Middle frontal gyrus (tissue), 1 donor: ENCODE measurements around the gene CRTAC1.

Experiments used
- DNase-seq: peaks from one replicate; pipeline ENCODE4 v3.0.0-alpha.2; 2015; ENCODE audit warnings: low spot score; ENCODE audit errors: extremely low spot score

Gene CRTAC1

GRCh38 chr10:97925308-97925938 lies 105.0 kb downstream of the CRTAC1 start:
- no peak for DNase-seq

- no peak for DNase-seq
Measured at GRCh38 chr10:97924678-97925077, 105.7 kb downstream of the CRTAC1 start.

GRCh38 chr10:97923476-97923875 lies 106.9 kb downstream of the CRTAC1 start:
- no peak for DNase-seq

GRCh38 chr10:97923057-97923456 lies 107.4 kb downstream of the CRTAC1 start:
- DNase-seq: no peak

GRCh38 chr10:97922022-97922758 lies 108.2 kb downstream of the CRTAC1 start:
- DNase-seq: no peak

- DNase-seq: no peak
Measured at GRCh38 chr10:97921581-97922021, 108.8 kb downstream of the CRTAC1 start.

- DNase-seq: no peak
Measured at GRCh38 chr10:97920865-97921264, 109.6 kb downstream of the CRTAC1 start.

GRCh38 chr10:97919012-97919411 lies 111.4 kb downstream of the CRTAC1 start:
- DNase-seq: no peak

GRCh38 chr10:97916586-97916985 lies 113.8 kb downstream of the CRTAC1 start:
- DNase-seq: peak; percentile 52

- DNase-seq: peak; percentile 39
Measured at GRCh38 chr10:97915346-97916131, 114.9 kb downstream of the CRTAC1 start.

GRCh38 chr10:97914837-97915211 lies 115.6 kb downstream of the CRTAC1 start:
- DNase-seq: peak; percentile 60

- no peak for DNase-seq
Measured at GRCh38 chr10:97914171-97914836, 116.1 kb downstream of the CRTAC1 start.

- no peak for DNase-seq
Measured at GRCh38 chr10:97913614-97914013, 116.8 kb downstream of the CRTAC1 start.

GRCh38 chr10:97913193-97913592 lies 117.2 kb downstream of the CRTAC1 start:
- no peak for DNase-seq

- DNase-seq: no peak
Measured at GRCh38 chr10:97911217-97911616, 119.2 kb downstream of the CRTAC1 start.

- no peak for DNase-seq
Measured at GRCh38 chr10:97910661-97911060, 119.8 kb downstream of the CRTAC1 start.

GRCh38 chr10:97907830-97908229 lies 122.6 kb downstream of the CRTAC1 start:
- no peak for DNase-seq

GRCh38 chr10:97907211-97907610 lies 123.2 kb downstream of the CRTAC1 start:
- no peak for DNase-seq

GRCh38 chr10:97905276-97905675 lies 125.1 kb downstream of the CRTAC1 start:
- DNase-seq: no peak

- no peak for DNase-seq
Measured at GRCh38 chr10:97904576-97904975, 125.8 kb downstream of the CRTAC1 start.

- DNase-seq: no peak
Measured at GRCh38 chr10:97904018-97904381, 126.4 kb downstream of the CRTAC1 start.
